Medulla oblongata (tissue), 1 donor: ENCODE measurements around the gene HOXB2.
A peak's percentile ranks its signal among the peaks of the same experiment; 100 is the strongest.

Experiments used
- DNase-seq: peaks from one replicate; pipeline ENCODE4 v3.0.0-alpha.2; 2015; ENCODE audit errors: extremely low spot score

HOXB2 gene

GRCh38 chr17:48553190-48553547 is 8.3 kb upstream of the HOXB2 start:
- peak; percentile 4 for DNase-seq

GRCh38 chr17:48552466-48553189 is 7.7 kb upstream of the HOXB2 start:
- DNase-seq = peak; percentile 74

DNA sequence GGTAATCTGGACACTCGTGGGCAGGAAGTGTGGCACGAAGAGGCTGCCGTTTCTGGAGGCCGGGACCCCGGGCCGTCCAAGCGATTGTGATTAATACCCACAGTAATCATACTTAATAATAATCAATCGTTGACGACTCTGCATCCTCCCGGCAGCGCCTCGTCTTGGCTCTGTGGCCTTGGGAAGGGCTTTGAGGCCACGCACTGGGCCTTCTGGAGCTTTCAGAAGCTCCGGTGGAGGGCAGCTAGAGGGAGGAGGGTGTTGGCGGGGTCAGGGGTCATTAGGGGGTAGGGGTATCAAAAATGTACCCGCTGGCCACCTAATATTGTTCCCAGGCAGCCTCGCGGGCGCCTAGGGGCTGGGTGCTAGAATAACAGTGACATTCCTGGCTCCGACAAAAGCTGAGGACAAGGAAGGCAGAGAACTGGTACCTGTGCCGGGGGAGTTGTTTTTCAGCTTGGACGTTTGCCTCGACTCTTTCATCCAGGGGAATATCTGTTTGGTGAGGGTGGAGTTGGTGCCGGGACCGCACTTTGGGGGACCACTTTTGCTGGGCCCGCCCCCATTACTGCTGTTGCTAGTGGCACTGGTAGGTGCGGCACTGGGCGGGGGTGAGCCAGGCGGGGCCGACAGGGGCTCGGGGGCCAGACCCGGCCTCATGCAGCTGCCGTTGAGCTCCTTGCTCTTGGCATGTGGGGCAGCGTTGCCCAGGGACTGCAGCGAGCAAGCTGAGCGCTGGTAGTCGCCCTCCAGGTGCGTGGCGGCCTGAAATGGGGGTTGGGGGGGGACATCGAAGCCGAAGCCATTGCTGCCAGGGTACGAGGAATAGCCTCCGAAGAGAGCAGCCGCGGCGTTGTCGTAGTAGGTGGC is 6.9 kb upstream of the HOXB2 start:
- peak; percentile 4 for DNase-seq

DNA sequence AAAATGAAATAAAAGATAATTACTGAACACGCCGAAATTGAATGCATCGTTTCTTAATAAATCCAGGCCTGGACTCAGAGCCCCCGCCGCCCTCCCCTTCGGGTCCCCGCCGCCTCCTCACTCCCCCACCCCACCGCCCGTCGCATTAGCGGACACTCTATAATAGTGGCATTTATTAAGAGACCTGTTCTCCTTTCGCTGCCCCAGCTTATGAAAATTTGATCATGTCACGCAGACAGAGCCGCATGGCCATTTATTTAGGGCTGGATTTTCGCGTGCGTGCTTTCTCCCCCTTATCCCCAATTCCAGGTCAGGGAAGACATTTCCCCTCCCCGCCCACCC is 6.3 kb upstream of the HOXB2 start:
- no peak for DNase-seq

DNA sequence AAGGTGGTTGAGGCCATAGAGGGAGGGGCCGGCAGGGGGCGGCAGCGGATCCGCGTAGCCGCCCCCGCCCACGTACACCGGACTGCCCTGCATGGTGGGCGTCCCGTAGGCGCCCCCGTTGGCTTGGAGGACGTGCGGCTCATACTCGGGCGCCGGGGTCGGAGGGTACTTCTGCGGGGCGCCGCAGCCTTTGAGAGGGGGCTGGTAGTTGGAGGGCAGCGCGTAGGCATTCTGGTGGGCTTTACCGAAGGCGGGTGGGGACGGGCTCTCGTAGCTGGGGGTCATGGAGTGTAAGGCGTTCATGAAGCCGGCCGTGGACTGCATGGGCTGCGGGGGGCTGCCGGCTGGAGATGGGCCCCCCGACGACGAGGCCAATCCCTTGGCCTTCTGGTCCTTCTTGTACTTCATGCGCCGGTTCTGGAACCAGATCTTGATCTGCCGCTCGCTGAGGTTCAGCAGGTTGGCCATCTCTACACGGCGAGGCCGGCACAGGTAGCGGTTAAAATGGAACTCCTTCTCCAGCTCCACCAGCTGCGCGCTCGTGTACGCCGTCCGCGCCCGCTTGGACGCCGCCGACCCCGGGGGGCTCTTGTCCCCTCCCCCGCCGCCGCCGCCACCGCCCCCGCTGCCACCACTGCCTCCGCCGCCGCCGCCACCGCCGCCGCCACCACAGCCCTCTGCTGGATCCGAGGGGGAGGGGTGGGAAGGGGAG is 5.7 kb upstream of the HOXB2 start:
- no peak for DNase-seq

DNA sequence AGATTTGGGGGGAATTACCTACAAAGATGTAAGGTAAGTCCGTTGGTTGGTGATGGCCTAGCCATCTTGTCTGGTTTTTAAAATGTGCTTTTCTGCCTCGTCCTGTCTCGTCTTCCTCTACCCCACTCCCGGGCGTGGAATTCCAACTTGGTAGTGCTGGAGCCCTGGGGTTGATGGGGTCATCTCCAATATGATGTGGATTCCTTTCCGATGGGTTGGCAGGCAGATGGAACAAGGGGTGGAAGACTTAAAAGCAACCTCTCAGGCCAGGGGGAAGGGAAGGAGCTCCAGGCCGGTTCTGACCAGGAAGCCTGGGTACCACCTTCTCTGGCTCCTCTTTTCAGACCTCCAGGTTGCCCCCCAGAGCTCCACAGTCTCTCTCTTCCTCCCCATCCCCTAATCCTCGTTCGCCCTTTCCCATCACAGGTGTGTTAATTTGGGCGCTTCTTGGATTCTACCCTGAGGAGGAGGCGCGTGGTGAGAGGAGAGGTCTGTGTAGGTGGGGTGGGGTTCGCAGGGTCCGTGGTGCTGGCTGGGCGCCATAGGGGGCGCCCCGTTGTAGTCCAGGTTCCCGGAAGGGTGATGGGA is 5.1 kb upstream of the HOXB2 start:
- no peak for DNase-seq

GRCh38 chr17:48549281-48549630 is 4.3 kb upstream of the HOXB2 start:
- no peak for DNase-seq

DNA sequence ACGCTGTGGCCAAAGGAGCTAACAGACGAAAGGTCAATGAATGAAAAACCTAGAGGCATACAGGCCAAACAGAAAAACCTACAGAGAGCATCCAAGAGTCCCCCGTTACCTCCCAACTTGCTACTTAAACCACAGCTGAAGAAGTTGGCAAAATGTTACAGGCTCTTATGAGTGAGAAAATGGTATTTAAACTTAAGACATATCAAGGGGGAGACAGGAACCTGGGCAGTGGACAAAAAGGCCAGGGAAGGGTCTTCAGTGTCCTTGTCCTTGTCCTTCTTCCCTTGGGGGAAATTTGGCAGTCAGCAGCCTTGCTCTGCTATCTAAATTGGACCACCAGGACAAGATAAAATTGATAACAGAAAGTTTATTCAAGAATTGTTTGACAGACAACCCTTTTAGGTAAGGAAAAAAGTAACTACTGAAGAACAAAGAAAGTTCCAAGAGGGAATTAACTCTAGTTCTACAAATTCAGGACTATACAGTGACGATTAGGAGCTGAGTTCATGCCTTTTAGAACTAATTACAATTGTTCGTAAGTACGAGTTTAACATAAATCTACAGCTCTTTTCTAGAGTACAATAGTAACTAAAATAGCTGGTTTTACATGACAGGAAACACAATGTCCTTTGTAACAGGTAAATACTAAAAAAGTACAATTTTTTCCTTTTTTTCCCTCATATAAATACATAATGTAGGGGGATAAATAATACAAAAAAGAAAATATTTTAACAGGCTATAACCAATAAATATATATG is 3.8 kb upstream of the HOXB2 start:
- no peak for DNase-seq

- DNase-seq = no peak
These were observed 3.1 kb upstream of the HOXB2 start for GRCh38 chr17:48547808-48548522.

- peak; percentile 56 for DNase-seq
These were observed 2.3 kb upstream of the HOXB2 start for GRCh38 chr17:48546924-48547807.

DNA sequence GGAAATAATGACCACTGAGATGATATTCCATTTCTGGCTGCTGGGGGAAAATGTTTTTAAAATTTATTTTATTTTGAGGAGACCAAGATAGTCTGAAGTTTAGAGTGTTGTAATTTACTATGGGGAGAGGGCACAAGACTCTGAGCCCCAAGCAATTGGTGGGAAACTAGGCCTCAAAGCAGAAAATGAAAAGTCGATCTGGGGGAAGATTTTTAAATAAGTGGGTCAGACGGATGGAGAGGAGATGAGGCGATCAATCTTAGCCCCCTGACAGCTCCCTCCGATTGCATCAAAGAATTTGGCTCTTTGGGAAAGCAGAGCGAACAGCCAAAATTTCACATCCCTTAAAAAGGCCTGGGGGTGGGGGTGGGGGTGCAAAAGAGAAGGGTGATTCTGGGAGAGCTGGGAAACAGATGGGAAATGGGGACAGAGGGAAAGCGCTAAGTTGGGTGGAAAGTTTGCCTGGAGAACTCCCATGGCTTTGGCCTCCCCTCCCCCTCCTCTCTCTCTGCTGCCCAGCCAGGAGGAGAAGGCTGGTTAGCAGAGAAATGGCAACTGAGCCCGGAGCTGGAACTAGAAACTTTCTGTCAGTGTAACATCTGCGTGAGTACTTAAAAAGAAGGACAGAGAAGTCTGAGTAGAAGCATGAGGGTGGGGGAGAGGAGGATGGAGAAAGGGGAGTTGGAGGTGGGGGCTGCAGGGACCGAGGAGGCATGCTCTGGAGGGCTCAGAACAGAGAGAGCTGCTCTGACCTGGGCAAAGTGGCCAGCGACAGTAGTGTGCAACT is 1.4 kb upstream of the HOXB2 start:
- peak; percentile 60 for DNase-seq

GRCh38 chr17:48545539-48545938 is 630 bp upstream of the HOXB2 start:
- DNase-seq = no peak

- DNase-seq = peak; percentile 77
These were observed 424 bp downstream of the HOXB2 start for GRCh38 chr17:48544349-48545021.

DNA sequence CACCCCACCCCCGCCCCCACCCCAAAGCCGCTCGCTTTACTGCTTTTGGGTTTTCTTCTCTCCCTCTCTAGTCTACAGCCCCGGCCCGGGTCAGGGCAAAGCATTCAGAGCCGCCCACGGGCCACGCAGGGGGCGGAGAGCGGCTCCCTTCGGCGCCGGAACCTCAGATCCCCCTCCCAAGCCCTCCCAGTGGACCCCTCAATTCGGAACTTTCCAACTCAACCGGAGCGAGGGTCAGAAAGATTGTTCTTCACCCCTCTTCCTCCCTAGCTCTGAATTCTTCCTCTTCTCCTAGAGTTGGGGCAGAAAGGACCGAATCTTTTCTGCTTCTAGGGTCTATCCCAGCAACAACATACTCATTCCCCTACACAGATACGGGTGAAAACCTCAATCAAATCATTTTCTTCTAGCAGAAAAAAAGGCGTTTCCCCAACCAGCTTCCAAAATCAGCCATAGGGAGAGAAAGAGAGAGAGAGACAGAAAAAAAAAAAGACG is 1.0 kb downstream of the HOXB2 start:
- DNase-seq = peak; percentile 26

DNA sequence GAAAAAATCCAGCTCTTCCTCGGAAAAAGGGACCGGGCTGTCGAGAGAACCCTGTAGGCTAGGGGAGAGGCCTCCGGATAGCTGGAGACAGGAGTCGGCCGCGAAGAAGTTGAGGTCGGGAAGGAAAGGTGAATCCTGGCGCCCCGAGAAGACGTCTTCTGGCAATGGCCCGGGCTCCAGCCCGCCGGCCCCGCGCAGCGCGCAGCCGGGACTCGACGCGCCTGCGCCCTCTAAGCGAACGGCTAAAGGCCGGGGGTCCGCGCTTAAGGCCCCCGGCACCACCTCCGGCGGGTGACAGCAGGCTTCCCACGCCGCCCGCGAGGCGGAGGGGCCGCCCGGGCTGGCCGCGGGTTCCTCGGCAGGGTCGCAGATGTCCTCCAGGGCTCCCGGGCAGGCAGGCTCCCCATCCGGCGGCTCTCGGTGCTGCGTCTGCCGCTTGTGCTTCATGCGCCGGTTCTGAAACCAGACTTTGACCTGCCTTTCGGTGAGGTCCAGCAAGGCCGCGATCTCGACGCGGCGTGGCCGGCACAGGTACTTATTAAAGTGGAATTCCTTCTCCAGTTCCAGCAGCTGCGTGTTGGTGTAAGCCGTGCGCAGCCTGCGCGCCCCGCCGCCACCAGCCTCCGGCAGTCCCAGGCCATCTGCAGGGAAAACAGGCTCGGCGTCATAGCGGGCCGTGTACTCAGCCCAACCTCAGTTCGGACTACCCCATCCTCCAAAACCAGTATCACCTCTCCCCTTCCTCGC is 1.6 kb downstream of the HOXB2 start:
- DNase-seq = peak; percentile 39

GRCh38 chr17:48542698-48543106 is 2.2 kb downstream of the HOXB2 start:
- no peak for DNase-seq

GRCh38 chr17:48542114-48542656 is 2.7 kb downstream of the HOXB2 start:
- DNase-seq = peak; percentile 28
